Kidney (tissue), 14 donors: ENCODE measurements around the gene AHDC1. TPM values are rescaled to one million over a fixed set of nuclear protein-coding genes. Genes with fewer than 3 reads are reported as not detected.
A peak's percentile ranks its signal among the peaks of the same experiment; 100 is the strongest.
"Not testable (repeated sequence)": the region's sequence is repeated elsewhere in the genome, so short reads cannot be mapped to it uniquely, and the experiment has no call there.

ENCODE experiments used
- DNase-seq, 5 donors: peaks; one replicate each; pipeline ENCODE4 v3.0.0-alpha.2; 2013 to 2020
- FAIRE-seq: peaks from 2 replicates; lab custom pipeline; 2012; peaks lifted over from hg19 to GRCh38; lab: Jason Lieb, UNC
- H3K27ac ChIP-seq, 2 donors: one replicate each; pipeline ENCODE4 v1.7.0; 2013; ENCODE audit warnings: low read depth in 2 of 2, low read length in 2 of 2, inconsistent platforms in 1 of 2
- H3K27me3 ChIP-seq: one replicate; pipeline ENCODE4 v1.7.1; 2013; ENCODE audit warnings: low read length, inconsistent platforms; ENCODE audit not compliant: control insufficient read depth, insufficient read depth
- H3K36me3 ChIP-seq, 3 donors: one replicate each; pipeline versions ENCODE4 v1.7.0 to v1.7.1; 2013; ENCODE audit warnings: low read length in 3 of 3, control low read depth in 1 of 3, inconsistent platforms in 1 of 3; ENCODE audit not compliant: insufficient read depth in 3 of 3, control insufficient read depth in 2 of 3
- H3K4me1 ChIP-seq, 3 donors: one replicate each; pipeline versions ENCODE4 v1.7.0 to v1.7.1; 2013; ENCODE audit warnings: low read length in 3 of 3, inconsistent platforms in 1 of 3, low read depth in 1 of 3; ENCODE audit not compliant: control insufficient read depth in 2 of 3, insufficient read depth in 2 of 3
- H3K4me3 ChIP-seq, 3 donors: one replicate each; pipeline versions ENCODE4 v1.7.0 to v1.8.1; 2013; ENCODE audit warnings: low read length in 3 of 3, control low read depth in 1 of 3, inconsistent platforms in 1 of 3
- H3K9ac ChIP-seq, 3 donors: one replicate each; pipeline versions ENCODE4 v1.7.0 to v1.7.1; 2013; ENCODE audit warnings: low read length in 3 of 3, control low read depth in 1 of 3, inconsistent platforms in 1 of 3
- H3K9me3 ChIP-seq, 3 donors: one replicate each; pipeline versions ENCODE4 v1.7.0 to v1.7.1; 2013; ENCODE audit warnings: low read length in 3 of 3, control low read depth in 1 of 3, inconsistent platforms in 1 of 3; ENCODE audit not compliant: control insufficient read depth in 2 of 3, insufficient read depth in 1 of 3
- CTCF ChIP-seq: IDR thresholded peaks from 3 replicates; pipeline ENCODE4 v1.5.1; 2012; ENCODE audit warnings: mild to moderate bottlenecking, moderate library complexity, borderline replicate concordance; ENCODE audit not compliant: insufficient read depth; ENCODE audit errors: extremely low read depth
- intact Hi-C: fragments of 100-400 bp; cut with DNase I; formaldehyde crosslinking; loops from one replicate; pipeline ENCODE4 v1.11.1; 2022
- polyA plus RNA-seq: library from polyadenylated mRNA; stranded (reverse); fragments of 350-450 nt; fragmentation: Illumina TruSeq; extraction: RNeasy Lipid Tissue Mini Kit (QIAGEN cat#74804); gene quantifications from one replicate; pipeline ENCODE4 v1.2.3, GENCODE V29; 2014; ENCODE audit warnings: low read depth, low replicate concordance; ENCODE audit not compliant: insufficient read depth
- total RNA-seq: library from RNA; stranded (reverse); fragmentation: NEBNext Ultra II Directional; extraction: Animal tissue kit (Norgen Biotek cat#: 25700); gene quantifications from one replicate; pipeline ENCODE4 v1.2.1, GENCODE V29; 2021
- donor health status: control.
- donor health status: control.
- donor health status: control.
- donor health status: control.
- donor health status: control.
- donor health status: DM: yes; HTN: yes; CAD: no.
- donor health status: Normal renal cell carcinoma (clear cell type).

The AHDC1 gene
- total and polyA plus RNA-seq, 2 donors from 2014 or later: 8.5 to 48.2 TPM

GRCh38 chr1:27555700-27556424 is 48.1 kb downstream of the AHDC1 start:
- peaks cover 8 to 34% (median 8%) of the 10 kb centered on the region in 3 donors for H3K4me1 ChIP-seq
- H3K4me3 ChIP-seq: no peak overlapping the region
- peak in 4 of 5 donors; percentile 59 to 90 (median 78) for DNase-seq
- H3K9ac ChIP-seq: no peak overlapping the region
- intact Hi-C loops: no loop called here
- H3K9me3 ChIP-seq: no peaks in the 10 kb centered on the region
- peaks cover 0 to 2% (median 0%) of the 10 kb centered on the region in 3 donors for H3K36me3 ChIP-seq
- peak overlapping the region; percentile 39 to 77 for H3K27ac ChIP-seq
- no peaks in the 10 kb centered on the region for H3K27me3 ChIP-seq
- FAIRE-seq: no peak
- no peak for TF ChIP-seq CTCF

GRCh38 chr1:27554759-27555699 is 48.9 kb downstream of the AHDC1 start:
- intact Hi-C loops: no loop called here
- FAIRE-seq: no peak
- Histone ChIP-seq H3K36me3 (no peaks in the 10 kb centered on the region), H3K4me3 (no peak overlapping the region), H3K4me1 (peaks cover 5 to 26% (median 8%) of the 10 kb centered on the region in 3 donors), H3K27ac (peak overlapping the region in 1 of 2 donors; percentile 39), H3K9ac (no peak overlapping the region), H3K27me3 (no peaks in the 10 kb centered on the region), H3K9me3 (no peaks in the 10 kb centered on the region)
- no peak for TF ChIP-seq CTCF
- DNase-seq: no peak

- peaks cover 5 to 23% (median 8%) of the 10 kb centered on the region in 3 donors for H3K4me1 ChIP-seq
- no peak for DNase-seq
- FAIRE-seq: no peak
- intact Hi-C loops: no loop called here
- H3K27me3 ChIP-seq: no peaks in the 10 kb centered on the region
- H3K27ac ChIP-seq: no peak overlapping the region
- no peaks in the 10 kb centered on the region for H3K36me3 ChIP-seq
- no peak for TF ChIP-seq CTCF
- H3K4me3 ChIP-seq: no peak overlapping the region
- H3K9ac ChIP-seq: no peak overlapping the region
- H3K9me3 ChIP-seq: no peaks in the 10 kb centered on the region
These were observed 49.7 kb downstream of the AHDC1 start for GRCh38 chr1:27554293-27554692.

GRCh38 chr1:27553823-27554222 is 50.1 kb downstream of the AHDC1 start:
- H3K9ac ChIP-seq, H3K4me3 ChIP-seq, H3K9me3 ChIP-seq, H3K27me3 ChIP-seq, FAIRE-seq, DNase-seq, H3K36me3 ChIP-seq, intact Hi-C loops, H3K27ac ChIP-seq: not testable (repeated sequence)
- peaks cover 5 to 23% (median 8%) of the 10 kb centered on the region in 3 donors for H3K4me1 ChIP-seq
